CD4-positive, CD25-positive, alpha-beta regulatory T cell (primary cell): ENCODE measurements around the gene TIMM44. TPM values are rescaled to one million over a fixed set of nuclear protein-coding genes. Genes with fewer than 3 reads are reported as not detected.
A peak's percentile ranks its signal among the peaks of the same experiment; 100 is the strongest.

Experiments used
- ATAC-seq, 2 donors: fragments of 150-1000 bp; cut with Tn5 transposase; one replicate each; pipeline ENCODE4 v1.10.0; 2021; ENCODE audit warnings: low read depth in 2 of 2, moderate number of reproducible peaks in 2 of 2, moderate library complexity in 1 of 2
- DNase-seq, 3 donors: peaks; one replicate each; pipeline versions ENCODE4 v3.0.0 to v3.0.0-alpha.2; 2012 to 2022; ENCODE audit warnings: mixed read lengths in 1 of 3
- H3K27ac ChIP-seq: one replicate; pipeline ENCODE4 v1.7.0; 2013; ENCODE audit warnings: mild to moderate bottlenecking, low read length; ENCODE audit not compliant: insufficient read depth, poor library complexity, severe bottlenecking
- H3K27me3 ChIP-seq: one replicate; pipeline ENCODE4 v1.7.0; 2013; ENCODE audit warnings: low read length; ENCODE audit not compliant: control insufficient read depth, insufficient read depth
- H3K36me3 ChIP-seq: one replicate; pipeline ENCODE4 v1.7.0; 2013; ENCODE audit warnings: mild to moderate bottlenecking, low read length, moderate library complexity; ENCODE audit not compliant: control insufficient read depth, insufficient read depth
- H3K4me1 ChIP-seq: 2 replicates; pipeline ENCODE4 v1.7.0; 2013; ENCODE audit warnings: mild to moderate bottlenecking, low read length; ENCODE audit not compliant: insufficient read depth, control insufficient read depth, poor library complexity, severe bottlenecking
- H3K4me3 ChIP-seq: one replicate; pipeline ENCODE4 v1.7.0; 2013; ENCODE audit warnings: low read depth, mild to moderate bottlenecking, low read length, moderate library complexity
- H3K9me3 ChIP-seq, 2 experiments: 1 replicate in 1 of 2; 2 replicates in 1 of 2; pipeline ENCODE4 v1.7.0; 2013; ENCODE audit warnings: low read length in 2 of 2, mild to moderate bottlenecking in 1 of 2, moderate library complexity in 1 of 2; ENCODE audit not compliant: control insufficient read depth in 2 of 2
- H3K27ac Mint-ChIP-seq, 3 donors: one replicate each; pipeline ENCODE4 v1.8.0; 2020 to 2022; ENCODE audit warnings: mild to moderate bottlenecking in 3 of 3, mixed read lengths in 3 of 3, moderate library complexity in 2 of 3
- H3K27me3 Mint-ChIP-seq: one replicate; pipeline ENCODE4 v1.8.0; 2022; ENCODE audit warnings: mild to moderate bottlenecking, mixed read lengths
- H3K36me3 Mint-ChIP-seq: one replicate; pipeline ENCODE4 v1.8.0; 2020; ENCODE audit warnings: mixed read lengths
- H3K4me1 Mint-ChIP-seq, 4 donors: one replicate each; pipeline ENCODE4 v1.8.0; 2020 to 2022; ENCODE audit warnings: mixed read lengths in 4 of 4, mild to moderate bottlenecking in 1 of 4
- H3K4me3 Mint-ChIP-seq, 4 donors: one replicate each; pipeline ENCODE4 v1.8.0; 2020 to 2022; ENCODE audit warnings: mild to moderate bottlenecking in 4 of 4, mixed read lengths in 4 of 4, moderate library complexity in 3 of 4
- H3K9me3 Mint-ChIP-seq, 7 donors: one replicate each; pipeline ENCODE4 v1.8.0; 2020 to 2022; ENCODE audit warnings: mixed read lengths in 7 of 7, mild to moderate bottlenecking in 3 of 7, moderate library complexity in 2 of 7
- polyA plus RNA-seq, 4 donors: library from polyadenylated mRNA; unstranded; fragments of 300-500 nt; fragmentation: Illumina TruSeq; gene quantifications; one replicate each; pipeline ENCODE4 v1.2.3, GENCODE V29; 2021
- total RNA-seq: library from RNA; stranded (reverse); gene quantifications from one replicate; pipeline ENCODE4 v1.2.3, GENCODE V29; 2022

Gene TIMM44
- total and polyA plus RNA-seq, 5 donors from 2014 or later: 14.0 to 72.5 (median 15.0) TPM

- Mint-ChIP-seq H3K27me3 (no peaks in the 10 kb centered on the region), H3K9me3 (peaks cover 0 to 1% (median 0%) of the 10 kb centered on the region in 7 donors), H3K27ac (no peak overlapping the region), H3K4me1 (peaks cover 0 to 2% (median 0%) of the 10 kb centered on the region in 4 donors), H3K4me3 (no peak overlapping the region), H3K36me3 (peaks cover 11% of the 10 kb centered on the region)
- H3K27me3 ChIP-seq: no peaks in the 10 kb centered on the region
- H3K4me3 ChIP-seq: no peak overlapping the region
- no peak for DNase-seq
- no peak overlapping the region for H3K27ac ChIP-seq
- no peaks in the 10 kb centered on the region for H3K4me1 ChIP-seq
- ATAC-seq: no peak
- H3K9me3 ChIP-seq: no peaks in the 10 kb centered on the region
- H3K36me3 ChIP-seq: peaks cover 47% of the 10 kb centered on the region
Measured at GRCh38 chr19:7973883-7974282, 30.4 kb upstream of the TIMM44 start.

GRCh38 chr19:7971553-7972520 lies 28.4 kb upstream of the TIMM44 start:
- Histone ChIP-seq H3K4me3 (no peak overlapping the region), H3K27me3 (no peaks in the 10 kb centered on the region), H3K4me1 (no peaks in the 10 kb centered on the region), H3K27ac (no peak overlapping the region), H3K36me3 (peaks cover 50% of the 10 kb centered on the region), H3K9me3 (no peaks in the 10 kb centered on the region)
- ATAC-seq (no peak), DNase-seq (no peak)
- Mint-ChIP-seq H3K36me3 (peaks cover 17% of the 10 kb centered on the region), H3K27ac (no peak overlapping the region), H3K4me3 (no peak overlapping the region), H3K9me3 (no peaks in the 10 kb centered on the region), H3K4me1 (peaks cover 0 to 2% (median 0%) of the 10 kb centered on the region in 4 donors), H3K27me3 (no peaks in the 10 kb centered on the region)

- Mint-ChIP-seq H3K9me3 (no peaks in the 10 kb centered on the region), H3K27me3 (no peaks in the 10 kb centered on the region), H3K27ac (no peak overlapping the region), H3K4me1 (peaks cover 0 to 2% (median 0%) of the 10 kb centered on the region in 4 donors), H3K4me3 (no peak overlapping the region), H3K36me3 (peaks cover 21% of the 10 kb centered on the region)
- no peak overlapping the region for H3K27ac ChIP-seq
- H3K4me1 ChIP-seq: no peaks in the 10 kb centered on the region
- peak in 1 of 3 donors; percentile 37 for DNase-seq
- H3K27me3 ChIP-seq: no peaks in the 10 kb centered on the region
- peaks cover 55% of the 10 kb centered on the region for H3K36me3 ChIP-seq
- no peak for ATAC-seq
- no peak overlapping the region for H3K4me3 ChIP-seq
- no peaks in the 10 kb centered on the region for H3K9me3 ChIP-seq
Measured at GRCh38 chr19:7970716-7971448, 27.4 kb upstream of the TIMM44 start.

GRCh38 chr19:7969555-7969939 lies 26.1 kb upstream of the TIMM44 start:
- no peaks in the 10 kb centered on the region for H3K27me3 ChIP-seq
- Mint-ChIP-seq H3K4me1 (peaks cover 0 to 5% (median 2%) of the 10 kb centered on the region in 4 donors), H3K9me3 (no peaks in the 10 kb centered on the region), H3K27ac (peak overlapping the region in 1 of 3 donors; percentile 36), H3K4me3 (no peak overlapping the region), H3K36me3 (peaks cover 28% of the 10 kb centered on the region), H3K27me3 (no peaks in the 10 kb centered on the region)
- H3K36me3 ChIP-seq: peaks cover 60% of the 10 kb centered on the region
- no peak overlapping the region for H3K27ac ChIP-seq
- no peak for ATAC-seq
- H3K4me1 ChIP-seq: no peaks in the 10 kb centered on the region
- H3K4me3 ChIP-seq: no peak overlapping the region
- no peak for DNase-seq
- no peaks in the 10 kb centered on the region for H3K9me3 ChIP-seq

GRCh38 chr19:7968796-7969554 lies 25.5 kb upstream of the TIMM44 start:
- peaks cover 59% of the 10 kb centered on the region for H3K36me3 ChIP-seq
- ATAC-seq (no peak), DNase-seq (no peak)
- no peak overlapping the region for H3K4me3 ChIP-seq
- Mint-ChIP-seq H3K9me3 (no peaks in the 10 kb centered on the region), H3K4me1 (peaks cover 0 to 5% (median 2%) of the 10 kb centered on the region in 4 donors), H3K36me3 (peaks cover 23% of the 10 kb centered on the region), H3K27me3 (no peaks in the 10 kb centered on the region), H3K4me3 (no peak overlapping the region), H3K27ac (no peak overlapping the region)
- H3K27me3 ChIP-seq: no peaks in the 10 kb centered on the region
- no peaks in the 10 kb centered on the region for H3K9me3 ChIP-seq
- H3K4me1 ChIP-seq: no peaks in the 10 kb centered on the region
- no peak overlapping the region for H3K27ac ChIP-seq

GRCh38 chr19:7968008-7968795 lies 24.7 kb upstream of the TIMM44 start:
- H3K4me1 ChIP-seq: no peaks in the 10 kb centered on the region
- peaks cover 61% of the 10 kb centered on the region for H3K36me3 ChIP-seq
- no peaks in the 10 kb centered on the region for H3K27me3 ChIP-seq
- no peaks in the 10 kb centered on the region for H3K27me3 Mint-ChIP-seq
- H3K27ac Mint-ChIP-seq: no peak overlapping the region
- no peaks in the 10 kb centered on the region for H3K9me3 ChIP-seq
- H3K9me3 Mint-ChIP-seq: no peaks in the 10 kb centered on the region
- peaks cover 0 to 5% (median 2%) of the 10 kb centered on the region in 4 donors for H3K4me1 Mint-ChIP-seq
- ATAC-seq (no peak), DNase-seq (no peak)
- no peak overlapping the region for H3K4me3 ChIP-seq
- H3K4me3 Mint-ChIP-seq: no peak overlapping the region
- peaks cover 17% of the 10 kb centered on the region for H3K36me3 Mint-ChIP-seq
- H3K27ac ChIP-seq: no peak overlapping the region
